Renal cortical epithelial cell (primary cell): ENCODE results near the gene LTBP2. TPM values are rescaled to one million over a fixed set of nuclear protein-coding genes. Genes with fewer than 3 reads are reported as not detected.
A peak's percentile ranks its signal among the peaks of the same experiment; 100 is the strongest.

Experiments used
- DNase-seq: peaks from one replicate; pipeline ENCODE4 v3.0.0-alpha.2; 2011; ENCODE audit warnings: low read depth
- total RNA-seq: library from RNA; depleted of rRNA; stranded (reverse); fragments of >200 nt; gene quantifications from 2 replicates; pipeline ENCODE4 v1.2.3, GENCODE V29; 2014

LTBP2 gene
- total RNA-seq, 1 donor from 2014 or later, result 42.4 TPM

GRCh38 chr14:74612350-74613021, 449 bp upstream of the LTBP2 start:
- no peak for DNase-seq

- DNase-seq, result no peak
Observed at GRCh38 chr14:74610866-74611649, 979 bp downstream of the LTBP2 start.

- DNase-seq, result no peak
Observed at GRCh38 chr14:74610199-74610865, 1.7 kb downstream of the LTBP2 start.

- DNase-seq, result no peak
Observed at GRCh38 chr14:74609721-74610120, 2.3 kb downstream of the LTBP2 start.

- DNase-seq, result peak; percentile 80
Observed at GRCh38 chr14:74608959-74609611, 3.0 kb downstream of the LTBP2 start.

GRCh38 chr14:74606727-74607126, 5.3 kb downstream of the LTBP2 start:
- no peak for DNase-seq

- no peak for DNase-seq
Observed at GRCh38 chr14:74605531-74606223, 6.4 kb downstream of the LTBP2 start.

- no peak for DNase-seq
Observed at GRCh38 chr14:74604911-74605310, 7.1 kb downstream of the LTBP2 start.

GRCh38 chr14:74604157-74604556, 7.9 kb downstream of the LTBP2 start:
- DNase-seq, result no peak

GRCh38 chr14:74601982-74602381, 10.1 kb downstream of the LTBP2 start:
- no peak for DNase-seq

- DNase-seq, result no peak
Observed at GRCh38 chr14:74599946-74600345, 12.1 kb downstream of the LTBP2 start.

GRCh38 chr14:74599321-74599761, 12.7 kb downstream of the LTBP2 start:
- DNase-seq, result no peak

- DNase-seq, result no peak
Observed at GRCh38 chr14:74596741-74597450, 15.1 kb downstream of the LTBP2 start.

GRCh38 chr14:74595006-74595735, 16.9 kb downstream of the LTBP2 start:
- no peak for DNase-seq

- no peak for DNase-seq
Observed at GRCh38 chr14:74594606-74595005, 17.4 kb downstream of the LTBP2 start.

- no peak for DNase-seq
Observed at GRCh38 chr14:74594029-74594428, 18.0 kb downstream of the LTBP2 start.

- no peak for DNase-seq
Observed at GRCh38 chr14:74593241-74593953, 18.6 kb downstream of the LTBP2 start.

GRCh38 chr14:74592476-74593201, 19.4 kb downstream of the LTBP2 start:
- no peak for DNase-seq

GRCh38 chr14:74591899-74592298, 20.1 kb downstream of the LTBP2 start:
- peak; percentile 62 for DNase-seq
